ENCODE measurements around the gene ADCY2.

Gene ADCY2

DNA sequence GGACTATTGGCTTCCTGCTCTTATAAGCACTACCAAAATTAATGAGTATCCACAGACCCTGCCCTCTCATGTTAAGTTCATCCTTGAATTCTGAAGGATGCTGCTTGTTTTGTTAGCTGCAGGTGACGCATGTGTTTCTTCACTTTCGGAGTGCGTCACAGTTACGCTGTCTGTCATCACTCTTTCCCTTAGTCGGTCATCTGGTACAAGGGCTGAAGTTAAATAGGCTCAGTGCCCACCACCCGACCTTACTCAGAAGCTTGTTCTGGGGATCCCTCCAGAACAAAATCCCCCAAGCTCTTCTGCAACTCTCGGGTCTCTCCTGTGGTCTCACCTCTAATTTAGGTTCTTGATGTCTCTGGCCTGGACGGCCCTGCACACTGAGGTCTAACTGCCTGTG, 51.0 kb downstream of the ADCY2 start:
- no peak for DNase-seq

DNA sequence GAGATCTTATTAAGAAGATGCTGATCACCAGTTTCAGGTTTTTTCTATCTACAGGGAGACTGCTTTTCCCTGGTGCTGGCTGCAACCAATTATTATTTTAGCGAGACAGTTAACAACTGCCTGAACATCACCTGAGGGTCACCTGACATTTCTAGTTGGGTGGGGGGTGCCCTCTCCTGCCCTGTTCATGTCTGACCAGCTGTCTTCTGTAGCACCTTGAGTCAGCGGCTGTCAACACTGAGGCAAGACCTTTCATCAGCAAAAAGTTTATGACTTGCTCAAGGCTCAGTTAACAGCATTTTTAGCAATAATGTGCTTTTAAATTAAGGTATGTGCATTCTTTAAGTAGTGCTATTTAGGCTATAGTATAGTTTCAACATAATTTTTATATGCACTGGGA, 58.0 kb downstream of the ADCY2 start:
- DNase-seq = no peak

GRCh38 chr5:7456206-7456605, 60.3 kb downstream of the ADCY2 start:
- DNase-seq = no peak

- DNase-seq = no peak
Measured at GRCh38 chr5:7461371-7461770, 65.4 kb downstream of the ADCY2 start.

DNA sequence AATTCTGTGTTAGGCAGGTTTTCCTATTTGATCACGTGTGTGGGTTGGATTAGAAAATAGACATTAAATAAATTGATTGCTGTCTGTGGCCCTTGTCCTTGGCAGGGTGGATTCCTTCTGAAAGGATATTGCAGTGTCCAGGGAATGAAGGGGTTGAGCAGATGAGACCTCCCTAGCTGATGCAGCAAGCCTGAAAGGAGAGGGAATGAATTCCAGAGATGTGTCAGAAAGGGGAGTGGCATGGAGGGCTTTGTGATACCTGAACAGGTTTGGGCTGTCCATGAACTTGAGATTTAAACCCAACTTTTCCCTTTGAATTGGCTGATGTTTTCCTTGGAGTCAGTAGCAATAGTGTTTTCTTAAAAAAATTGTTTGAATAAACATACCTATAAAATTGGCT, 66.8 kb downstream of the ADCY2 start:
- DNase-seq = no peak

- DNase-seq = peak in 1 of 2 experiments; percentile 12
Measured at GRCh38 chr5:7464182-7464581, 68.2 kb downstream of the ADCY2 start.

- no peak for DNase-seq
Measured at GRCh38 chr5:7467179-7467578, 71.2 kb downstream of the ADCY2 start.

DNA sequence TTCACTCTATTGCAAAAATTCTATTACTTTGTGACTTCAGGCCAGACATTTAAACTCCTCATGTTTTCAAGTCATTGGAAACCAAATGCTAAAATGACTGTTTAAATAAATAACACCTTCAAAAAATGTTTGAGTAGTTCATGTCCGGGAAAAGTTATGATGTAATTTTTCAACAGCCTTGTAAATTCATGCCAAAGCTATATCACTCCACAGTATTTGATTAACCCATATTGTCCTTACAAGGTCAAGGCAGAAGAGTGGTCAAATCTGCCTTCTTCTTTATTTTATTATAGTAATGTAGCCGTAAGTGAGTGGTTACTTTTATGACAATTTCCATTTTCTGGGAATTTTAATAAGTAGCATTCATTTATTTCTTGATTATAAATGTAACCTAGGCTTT, 72.8 kb downstream of the ADCY2 start:
- no peak for DNase-seq

- no peak for DNase-seq
Measured at GRCh38 chr5:7471710-7472109, 75.8 kb downstream of the ADCY2 start.

DNA sequence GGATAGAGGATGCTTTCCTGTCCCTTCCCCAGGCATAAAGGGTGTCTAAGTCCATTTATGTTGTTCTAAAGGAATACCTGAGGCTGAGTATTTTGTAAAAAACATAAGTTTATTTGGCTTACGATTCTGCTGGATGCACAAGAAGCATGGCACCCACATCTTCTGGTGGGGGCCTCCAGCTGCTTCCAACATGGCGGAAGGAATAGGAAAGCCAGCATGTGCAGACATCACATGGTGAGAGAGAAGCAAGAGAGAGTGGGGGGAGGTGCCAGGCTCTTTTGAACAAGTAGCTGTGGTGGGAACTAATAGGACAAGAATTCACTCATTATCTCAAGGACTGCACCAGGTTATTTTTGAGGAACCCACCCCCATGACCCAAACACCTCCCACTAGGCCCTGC, 77.2 kb downstream of the ADCY2 start:
- DNase-seq = no peak

DNA sequence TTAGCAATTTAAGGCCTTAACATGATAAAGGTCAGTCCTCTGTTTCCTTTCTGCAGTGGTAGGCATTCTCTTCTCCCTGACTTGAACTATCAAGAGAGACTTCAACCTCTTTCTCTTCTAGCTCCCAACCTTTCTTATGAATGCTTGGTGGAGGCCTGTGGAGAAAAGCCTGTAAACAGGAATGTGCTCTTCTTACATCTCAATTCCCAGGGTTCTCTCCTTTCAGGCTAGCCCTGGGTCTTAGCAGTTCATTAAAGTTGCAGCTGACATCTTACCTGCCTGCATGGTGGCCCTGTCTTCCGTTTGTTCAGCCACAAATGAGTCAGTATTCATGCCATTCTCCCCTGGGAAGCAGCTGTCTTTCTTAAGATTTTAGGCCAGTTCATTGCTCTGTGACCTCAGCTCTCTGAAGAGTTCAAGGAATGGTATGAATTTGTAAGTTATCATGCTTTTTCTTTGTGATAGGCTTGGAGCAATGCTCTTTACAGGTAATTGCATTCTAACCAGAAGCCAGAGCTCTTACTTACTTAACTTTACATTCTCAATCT, 77.8 kb downstream of the ADCY2 start:
- no peak for DNase-seq

DNA sequence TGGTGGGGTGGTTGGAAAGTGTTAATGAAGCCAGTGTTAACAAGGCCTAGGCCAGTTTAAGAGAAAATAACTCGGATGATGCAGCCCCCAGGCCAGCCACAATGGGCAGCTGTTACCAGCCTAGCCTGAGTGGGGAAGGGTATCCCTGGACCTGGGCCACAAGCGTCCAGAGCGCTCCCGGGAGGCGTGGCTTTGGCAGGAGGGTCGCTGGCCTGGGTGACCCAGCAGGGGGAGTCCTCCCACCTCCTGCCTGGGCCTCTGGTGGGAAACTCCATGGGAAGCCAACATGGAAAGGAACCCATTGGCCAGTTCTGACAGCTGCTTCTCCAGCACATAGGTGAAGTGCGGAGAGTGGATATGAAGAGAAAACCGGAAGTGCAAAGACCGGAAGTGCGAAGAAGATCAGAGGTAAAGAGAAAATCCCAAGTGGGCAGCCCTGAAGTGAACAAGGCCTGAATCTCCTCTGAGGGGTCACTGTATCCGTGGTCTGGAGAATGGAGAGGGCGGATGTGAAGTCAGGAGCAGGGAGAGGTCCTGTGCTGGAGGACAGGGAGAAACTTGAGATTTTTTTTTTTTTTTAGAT, 79.0 kb downstream of the ADCY2 start:
- peak in 1 of 2 experiments; percentile 24 for DNase-seq

DNA sequence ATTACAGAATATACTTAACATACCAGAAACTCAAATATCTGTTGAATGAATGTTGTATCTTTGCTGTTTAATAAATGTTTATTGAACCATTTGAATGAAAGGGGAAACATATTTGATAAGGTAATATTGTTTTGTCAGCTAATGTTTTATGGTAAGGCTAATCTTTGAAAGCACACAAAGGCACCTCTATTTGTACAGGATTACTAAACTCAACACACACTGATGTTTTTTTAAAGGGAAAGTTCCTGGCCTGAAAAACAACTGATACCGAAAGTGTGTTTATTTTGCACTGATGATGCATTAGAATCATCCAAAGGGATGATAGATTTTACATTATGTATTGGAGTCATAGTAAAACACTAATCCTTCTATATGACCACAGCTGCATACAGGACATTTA, 82.5 kb downstream of the ADCY2 start:
- DNase-seq = peak in 1 of 2 experiments; percentile 17

- DNase-seq = no peak
Measured at GRCh38 chr5:7488734-7489133, 92.8 kb downstream of the ADCY2 start.

GRCh38 chr5:7492371-7492770, 96.4 kb downstream of the ADCY2 start:
- DNase-seq = no peak

DNA sequence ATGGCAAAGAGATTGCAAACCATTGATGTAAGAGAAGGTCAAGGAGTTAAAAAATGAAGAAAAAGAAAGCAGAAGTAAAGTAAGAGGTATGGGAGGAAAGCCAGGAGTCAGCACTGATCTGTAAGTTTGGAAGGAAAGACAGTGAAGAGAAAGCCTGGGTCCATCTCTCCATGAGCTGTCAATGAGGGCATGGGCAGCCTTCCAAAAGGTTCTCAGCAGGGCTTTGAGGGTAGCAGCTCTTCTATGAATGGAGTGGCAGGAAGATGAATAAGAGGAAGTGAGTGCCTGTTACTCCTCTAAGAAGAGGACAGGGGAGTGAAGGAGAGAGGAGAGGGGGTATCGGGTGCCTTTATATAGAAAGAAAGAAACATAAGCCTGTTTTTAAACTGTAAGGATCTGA, 97.1 kb downstream of the ADCY2 start:
- DNase-seq = no peak

DNA sequence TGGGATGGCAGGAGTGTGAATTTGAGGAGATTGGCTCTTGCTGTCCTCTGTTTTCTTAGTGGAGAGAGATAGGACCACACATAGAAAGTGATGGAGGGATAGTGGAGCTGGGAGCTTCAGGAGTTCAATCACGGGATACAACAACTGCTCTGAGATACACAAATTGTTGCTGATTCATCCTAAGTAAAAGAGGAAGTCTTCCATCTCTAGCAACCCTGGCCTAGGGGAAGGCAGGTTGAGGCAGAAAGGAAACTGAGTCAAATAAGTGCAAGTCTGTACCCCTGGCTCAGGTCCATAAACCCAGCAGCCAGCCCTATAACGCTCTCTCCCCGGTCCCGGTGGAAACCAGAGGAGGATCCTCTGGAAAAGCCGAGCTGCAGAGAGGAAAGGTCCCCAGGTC, 97.7 kb downstream of the ADCY2 start:
- no peak for DNase-seq

DNA sequence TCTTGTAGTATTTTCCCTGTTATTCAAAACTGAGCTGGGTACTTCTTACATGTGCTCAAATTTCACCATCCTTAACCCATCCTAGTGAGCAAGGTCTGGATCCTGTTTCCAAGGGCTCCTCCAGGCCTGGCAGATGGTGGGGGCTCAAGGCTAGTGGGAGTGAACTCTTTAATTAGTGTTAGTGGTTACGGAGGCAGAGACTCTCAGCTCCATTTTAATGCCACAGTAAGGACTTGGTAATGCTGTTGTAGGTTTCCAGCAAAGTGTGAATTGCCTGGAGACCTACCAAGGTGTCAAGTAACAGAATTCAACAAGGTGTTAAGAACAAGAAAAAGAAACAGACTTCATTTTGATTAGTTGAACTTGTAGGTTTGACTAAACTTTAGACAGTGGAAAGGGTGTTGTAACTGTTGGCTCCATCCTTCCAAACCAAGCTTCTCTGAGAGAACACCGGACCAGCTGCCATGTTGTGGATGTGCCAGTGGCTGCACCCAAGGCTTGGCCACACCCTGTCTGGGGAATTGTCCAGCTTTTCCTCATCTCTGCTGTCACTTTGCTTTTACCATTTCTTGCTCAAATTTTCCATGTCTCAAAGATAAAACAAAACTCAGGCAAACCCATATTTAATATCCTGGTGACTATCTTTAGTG, 98.7 kb downstream of the ADCY2 start:
- no peak for DNase-seq

DNA sequence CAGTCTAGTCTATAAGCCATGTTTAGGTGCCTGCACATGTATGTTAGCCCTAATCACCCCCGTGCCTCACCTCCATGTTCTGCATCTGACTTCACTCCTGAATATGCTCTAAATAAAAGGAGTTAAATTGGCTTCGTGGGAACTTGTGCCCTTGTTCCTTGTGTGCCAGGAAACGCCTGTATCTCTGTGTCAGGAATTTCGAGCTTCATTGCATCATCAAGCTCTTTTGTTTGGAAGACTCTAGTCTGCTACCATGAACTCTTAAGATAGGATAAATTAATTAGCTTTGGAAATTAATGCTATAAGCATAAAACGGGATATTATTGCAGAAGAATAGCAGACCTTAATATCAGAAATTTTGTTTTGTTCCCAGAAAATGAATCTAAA, 99.2 kb downstream of the ADCY2 start:
- DNase-seq = no peak

- DNase-seq = peak in 1 of 2 experiments; percentile 62
Measured at GRCh38 chr5:7500256-7500655, 104.3 kb downstream of the ADCY2 start.

DNA sequence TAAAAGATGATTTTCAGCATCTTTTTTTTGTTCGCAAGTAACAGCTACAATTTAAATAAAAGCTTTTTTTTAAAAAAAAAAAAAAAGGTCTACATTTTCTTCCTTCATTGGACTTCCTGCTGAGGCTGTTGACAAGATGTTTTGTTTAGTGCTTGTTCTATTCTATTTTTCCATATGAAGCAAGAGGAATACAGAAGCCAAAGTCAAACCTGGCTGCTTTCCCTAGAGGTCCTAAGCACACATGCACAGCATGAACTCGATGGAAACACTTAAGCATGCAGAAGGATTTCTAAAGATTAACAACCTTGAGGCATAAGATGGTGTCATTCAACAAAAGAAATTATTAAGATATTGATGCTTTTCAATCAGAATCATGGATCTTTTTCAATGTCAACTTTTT, 105.1 kb downstream of the ADCY2 start:
- DNase-seq = no peak

- no peak for DNase-seq
Measured at GRCh38 chr5:7503564-7503963, 107.6 kb downstream of the ADCY2 start.

GRCh38 chr5:7515284-7515914, 119.5 kb downstream of the ADCY2 start:
- no peak for DNase-seq

- DNase-seq = no peak
Measured at GRCh38 chr5:7516253-7516652, 120.3 kb downstream of the ADCY2 start.
